HCT116 (cell line): ENCODE data around the gene TSPAN16. TPM values are rescaled to one million over a fixed set of nuclear protein-coding genes. Genes with fewer than 3 reads are reported as not detected.

Experiments
- ATAC-seq: fragments of 200-7000 bp; cut with Tn5 transposase; 2 replicates; pipeline ENCODE4 v1.9.1; 2020; ENCODE audit warnings: mild to moderate bottlenecking, moderate library complexity
- BruUV-seq: library from RNA; stranded (reverse); fragments of 400-500 nt; replicated peaks from 2 replicates; lab custom pipeline; 2021; lab: Mats Ljungman, UMichigan
- CTCF ChIA-PET: fragments of 300-600 bp; sonication (Branson Sonifier 250); formaldehyde crosslinking; loops from one replicate; lab custom pipeline; 2021; ENCODE audit warnings: antibody characterized with exemption; lab: Charles Lee
- POLR2A ChIA-PET: fragments of 300-600, 350-600 bp; sonication (Branson Sonifier 250); formaldehyde crosslinking; loops from one replicate; lab custom pipeline; 2021; ENCODE audit warnings: antibody characterized with exemption; lab: Charles Lee
- RAD21 ChIA-PET, 2 experiments: fragments of 300-600 bp; sonication (Branson Sonifier 250); formaldehyde crosslinking; loops; one replicate each; lab custom pipeline; 2023; ENCODE audit warnings: low total read pairs in 2 of 2; ENCODE audit not compliant: uncharacterized antibody in 2 of 2, unreplicated experiment in 2 of 2, low non-redundant PET in 1 of 2; lab: Charles Lee
- DNase-seq: peaks from one replicate; pipeline ENCODE4 v3.0.0-alpha.2; 2010; ENCODE audit warnings: low read depth, low spot score
- H2AFZ ChIP-seq: fragments of 200-600 bp; shearing (Covaris generic), sonication (generic); 2 replicates; pipeline ENCODE4 v1.6.1; 2017; ENCODE audit warnings: low read depth, mixed run types, mixed read lengths, antibody characterized with exemption, low read length; ENCODE audit not compliant: poor library complexity, severe bottlenecking
- H3K27ac ChIP-seq: 2 replicates; pipeline ENCODE4 v1.5.1; 2012; ENCODE audit warnings: low read depth, low read length
- H3K27me3 ChIP-seq: fragments of 200-600 bp; sonication (generic); 2 replicates; pipeline ENCODE4 v1.6.1; 2016; ENCODE audit warnings: mixed run types, low read length, mixed read lengths; ENCODE audit not compliant: insufficient read depth
- H3K36me3 ChIP-seq, 2 experiments: fragments of 200-500 bp in 1 of 2; fragments of 200-600 bp in 1 of 2; sonication (Bioruptor generic) in 1 of 2; sonication (generic) in 1 of 2; 2 replicates each; pipeline versions ENCODE4 v1.5.1 to v1.6.1; 2014 to 2016; ENCODE audit warnings: low read length in 2 of 2, inconsistent platforms in 1 of 2, mixed read lengths in 1 of 2, mixed run types in 1 of 2; ENCODE audit not compliant: insufficient read depth in 2 of 2, control insufficient read depth in 1 of 2
- H3K4me1 ChIP-seq, 2 experiments: fragments of 200-600 bp in 1 of 2; sonication (generic) in 1 of 2; 2 replicates each; pipeline versions ENCODE4 v1.5.1 to v1.6.1; 2012 to 2017; ENCODE audit warnings: low read length in 2 of 2, inconsistent platforms in 1 of 2, mild to moderate bottlenecking in 1 of 2, mixed read lengths in 1 of 2, mixed run types in 1 of 2, moderate library complexity in 1 of 2; ENCODE audit not compliant: insufficient read depth in 2 of 2, control insufficient read depth in 1 of 2
- H3K4me2 ChIP-seq: fragments of 200-600 bp; sonication (generic); 2 replicates; pipeline ENCODE4 v1.6.1; 2017; ENCODE audit warnings: mixed run types, low read length, mixed read lengths
- H3K4me3 ChIP-seq, 2 experiments: fragments of 200-600 bp in 1 of 2; sonication (generic) in 1 of 2; replicated peaks in 1 of 2; 2 replicates each; pipeline ENCODE4 v1.5.1; 2011 to 2016; ENCODE audit warnings: low read length in 2 of 2, control low read depth in 1 of 2, low read depth in 1 of 2, mild to moderate bottlenecking in 1 of 2, mixed read lengths in 1 of 2, mixed run types in 1 of 2
- H3K79me2 ChIP-seq: fragments of 200-600 bp; sonication (generic); 2 replicates; pipeline ENCODE4 v1.6.1; 2017; ENCODE audit warnings: mild to moderate bottlenecking, mixed run types, low read length, moderate library complexity, mixed read lengths; ENCODE audit not compliant: insufficient read depth
- H3K9ac ChIP-seq: fragments of 200-600 bp; sonication (generic); 2 replicates; pipeline ENCODE4 v1.6.1; 2016; ENCODE audit warnings: low read length, mixed read lengths
- H3K9me2 ChIP-seq: fragments of 200-600 bp; sonication (generic), shearing (Covaris generic); 2 replicates; pipeline ENCODE4 v1.6.1; 2017; ENCODE audit warnings: mixed run types, mild to moderate bottlenecking, moderate library complexity; ENCODE audit not compliant: insufficient read depth
- H3K9me3 ChIP-seq, 2 experiments: fragments of 200-500 bp in 1 of 2; fragments of 200-600 bp in 1 of 2; sonication (Bioruptor generic) in 1 of 2; sonication (generic) in 1 of 2; 2 replicates each; pipeline ENCODE4 v1.6.1; 2014 to 2017; ENCODE audit warnings: low read length in 2 of 2, mixed read lengths in 2 of 2, inconsistent platforms in 1 of 2, low read depth in 1 of 2, mild to moderate bottlenecking in 1 of 2, mixed run types in 1 of 2, moderate library complexity in 1 of 2; ENCODE audit not compliant: control insufficient read depth in 1 of 2, insufficient read depth in 1 of 2
- H4K20me1 ChIP-seq: fragments of 200-600 bp; sonication (generic), shearing (Covaris generic); 2 replicates; pipeline ENCODE4 v1.6.1; 2017; ENCODE audit warnings: mixed run types, mild to moderate bottlenecking, moderate library complexity; ENCODE audit not compliant: insufficient read depth
- ATF3 ChIP-seq: IDR thresholded peaks from 2 replicates; pipeline ENCODE4 v1.6.1; 2012
- CEBPB ChIP-seq: IDR thresholded peaks from 2 replicates; pipeline ENCODE4 v1.6.1; 2012; ENCODE audit warnings: low read depth
- EGR1 ChIP-seq: IDR thresholded peaks from 2 replicates; pipeline ENCODE4 v1.6.1; 2012; ENCODE audit warnings: low read depth
- ELF1 ChIP-seq: IDR thresholded peaks from 2 replicates; pipeline ENCODE4 v1.6.1; 2012; ENCODE audit warnings: low read depth, borderline replicate concordance
- EZH2 ChIP-seq: fragments of 200-600 bp; sonication (generic); IDR thresholded peaks from 2 replicates; pipeline ENCODE4 v1.6.1; 2017; ENCODE audit warnings: antibody characterized with exemption, mixed run types
- EZH2phosphoT487 ChIP-seq: fragments of 200-600 bp; IDR thresholded peaks from 2 replicates; pipeline ENCODE4 v1.6.1; 2018; ENCODE audit warnings: antibody characterized with exemption, borderline replicate concordance
- JUND ChIP-seq: IDR thresholded peaks from 2 replicates; pipeline ENCODE4 v1.6.1; 2012
- MAX ChIP-seq: IDR thresholded peaks from 2 replicates; pipeline ENCODE4 v1.6.1; 2012
- POLR2A ChIP-seq: IDR thresholded peaks from 2 replicates; pipeline ENCODE4 v1.7.0; 2011; ENCODE audit warnings: borderline replicate concordance; ENCODE audit not compliant: insufficient read depth, insufficient read length; ENCODE audit errors: extremely low read depth
- POLR2AphosphoS5 ChIP-seq: IDR thresholded peaks from 2 replicates; pipeline ENCODE4 v1.6.1; 2011; ENCODE audit warnings: mild to moderate bottlenecking, low read depth, low read length, moderate library complexity
- SIN3A ChIP-seq: IDR thresholded peaks from 2 replicates; pipeline ENCODE4 v1.6.1; 2012; ENCODE audit warnings: low read depth
- SRF ChIP-seq: IDR thresholded peaks from 2 replicates; pipeline ENCODE4 v1.6.1; 2012; ENCODE audit warnings: low read depth
- TCF7L2 ChIP-seq: IDR thresholded peaks from 2 replicates; pipeline ENCODE4 v1.7.0; 2011; ENCODE audit warnings: borderline replicate concordance, inconsistent platforms; ENCODE audit not compliant: insufficient read depth, insufficient read length; ENCODE audit errors: extremely low read depth
- YY1 ChIP-seq: IDR thresholded peaks from 2 replicates; pipeline ENCODE4 v1.6.1; 2011; ENCODE audit warnings: low read length, low read depth, moderate library complexity, mild to moderate bottlenecking; ENCODE audit not compliant: insufficient replicate concordance; ENCODE audit errors: extremely low read depth
- ZFX ChIP-seq: fragments of 450-650 bp; IDR thresholded peaks from 2 replicates; pipeline ENCODE4 v1.6.1; 2017
- intact Hi-C: fragments of 100-400 bp; cut with micrococcal nuclease; formaldehyde crosslinking; loops from 2 replicates; pipeline ENCODE4 v1.10.0; 2022
- total RNA-seq: library from RNA; stranded (reverse); gene quantifications from one replicate; pipeline ENCODE4 v1.2.1, GENCODE V29; 2021; ENCODE audit not compliant: unreplicated experiment
- TF ChIP-seq, protein P1 (sequence below): IDR thresholded peaks from 2 replicates; pipeline ENCODE4 v1.6.1; 2012; ENCODE audit warnings: low read depth
- TF ChIP-seq, protein P2 (sequence below): IDR thresholded peaks from 2 replicates; pipeline ENCODE4 v1.6.1; 2011; ENCODE audit warnings: mild to moderate bottlenecking, low read length, moderate library complexity; ENCODE audit not compliant: insufficient replicate concordance; ENCODE audit errors: extremely low read depth
- TF ChIP-seq, protein P3 (sequence below), 3 experiments: fragments of 200-600 bp in 1 of 3; sonication (generic) in 1 of 3; IDR thresholded peaks in 2 of 3; conservative IDR thresholded peaks in 1 of 3; 2 replicates each; pipeline ENCODE4 v1.5.1; 2012 to 2017; ENCODE audit warnings: low read depth in 2 of 3, low read length in 2 of 3, antibody characterized with exemption in 1 of 3, borderline replicate concordance in 1 of 3, control low read depth in 1 of 3, mild to moderate bottlenecking in 1 of 3, mixed read lengths in 1 of 3, mixed run types in 1 of 3, moderate library complexity in 1 of 3; ENCODE audit not compliant: insufficient read depth in 1 of 3

The TSPAN16 gene
- total RNA-seq, 1 experiment from 2014 or later: not detected

DNA sequence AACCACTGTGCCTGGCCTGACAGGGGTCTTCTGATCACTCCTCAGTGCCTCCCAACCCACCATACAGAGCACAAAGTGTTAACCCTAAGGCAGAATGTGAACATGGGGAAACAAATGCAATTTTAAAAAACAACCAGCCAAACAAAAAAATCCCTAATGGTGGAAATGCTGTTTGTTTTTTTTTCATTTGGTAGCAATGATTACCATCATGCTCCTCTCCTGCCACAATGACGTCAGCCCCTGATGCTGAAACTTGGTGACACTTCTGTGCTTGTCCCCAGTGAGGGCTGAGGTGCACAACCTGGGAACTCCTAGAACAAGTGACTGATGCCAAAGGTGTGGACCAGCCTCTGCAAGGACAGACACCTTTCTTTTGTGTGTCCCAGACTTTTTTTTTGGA, 4.0 kb upstream of the TSPAN16 start:
- RAD21 ChIA-PET: no interaction called here
- TF ChIP-seq, protein P1, sequence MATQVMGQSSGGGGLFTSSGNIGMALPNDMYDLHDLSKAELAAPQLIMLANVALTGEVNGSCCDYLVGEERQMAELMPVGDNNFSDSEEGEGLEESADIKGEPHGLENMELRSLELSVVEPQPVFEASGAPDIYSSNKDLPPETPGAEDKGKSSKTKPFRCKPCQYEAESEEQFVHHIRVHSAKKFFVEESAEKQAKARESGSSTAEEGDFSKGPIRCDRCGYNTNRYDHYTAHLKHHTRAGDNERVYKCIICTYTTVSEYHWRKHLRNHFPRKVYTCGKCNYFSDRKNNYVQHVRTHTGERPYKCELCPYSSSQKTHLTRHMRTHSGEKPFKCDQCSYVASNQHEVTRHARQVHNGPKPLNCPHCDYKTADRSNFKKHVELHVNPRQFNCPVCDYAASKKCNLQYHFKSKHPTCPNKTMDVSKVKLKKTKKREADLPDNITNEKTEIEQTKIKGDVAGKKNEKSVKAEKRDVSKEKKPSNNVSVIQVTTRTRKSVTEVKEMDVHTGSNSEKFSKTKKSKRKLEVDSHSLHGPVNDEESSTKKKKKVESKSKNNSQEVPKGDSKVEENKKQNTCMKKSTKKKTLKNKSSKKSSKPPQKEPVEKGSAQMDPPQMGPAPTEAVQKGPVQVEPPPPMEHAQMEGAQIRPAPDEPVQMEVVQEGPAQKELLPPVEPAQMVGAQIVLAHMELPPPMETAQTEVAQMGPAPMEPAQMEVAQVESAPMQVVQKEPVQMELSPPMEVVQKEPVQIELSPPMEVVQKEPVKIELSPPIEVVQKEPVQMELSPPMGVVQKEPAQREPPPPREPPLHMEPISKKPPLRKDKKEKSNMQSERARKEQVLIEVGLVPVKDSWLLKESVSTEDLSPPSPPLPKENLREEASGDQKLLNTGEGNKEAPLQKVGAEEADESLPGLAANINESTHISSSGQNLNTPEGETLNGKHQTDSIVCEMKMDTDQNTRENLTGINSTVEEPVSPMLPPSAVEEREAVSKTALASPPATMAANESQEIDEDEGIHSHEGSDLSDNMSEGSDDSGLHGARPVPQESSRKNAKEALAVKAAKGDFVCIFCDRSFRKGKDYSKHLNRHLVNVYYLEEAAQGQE: no peak
- TF ChIP-seq MAX (no peak), YY1 (no peak), JUND (no peak), ATF3 (no peak), CEBPB (no peak), SIN3A (no peak), POLR2AphosphoS5 (no peak), EZH2phosphoT487 (no peak), POLR2A (no peak), TCF7L2 (no peak), ZFX (no peak), EZH2 (no peak), SRF (no peak), EGR1 (no peak), ELF1 (no peak)
- TF ChIP-seq, protein P2, sequence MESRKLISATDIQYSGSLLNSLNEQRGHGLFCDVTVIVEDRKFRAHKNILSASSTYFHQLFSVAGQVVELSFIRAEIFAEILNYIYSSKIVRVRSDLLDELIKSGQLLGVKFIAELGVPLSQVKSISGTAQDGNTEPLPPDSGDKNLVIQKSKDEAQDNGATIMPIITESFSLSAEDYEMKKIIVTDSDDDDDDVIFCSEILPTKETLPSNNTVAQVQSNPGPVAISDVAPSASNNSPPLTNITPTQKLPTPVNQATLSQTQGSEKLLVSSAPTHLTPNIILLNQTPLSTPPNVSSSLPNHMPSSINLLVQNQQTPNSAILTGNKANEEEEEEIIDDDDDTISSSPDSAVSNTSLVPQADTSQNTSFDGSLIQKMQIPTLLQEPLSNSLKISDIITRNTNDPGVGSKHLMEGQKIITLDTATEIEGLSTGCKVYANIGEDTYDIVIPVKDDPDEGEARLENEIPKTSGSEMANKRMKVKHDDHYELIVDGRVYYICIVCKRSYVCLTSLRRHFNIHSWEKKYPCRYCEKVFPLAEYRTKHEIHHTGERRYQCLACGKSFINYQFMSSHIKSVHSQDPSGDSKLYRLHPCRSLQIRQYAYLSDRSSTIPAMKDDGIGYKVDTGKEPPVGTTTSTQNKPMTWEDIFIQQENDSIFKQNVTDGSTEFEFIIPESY: no peak
- TF ChIP-seq, protein P3, sequence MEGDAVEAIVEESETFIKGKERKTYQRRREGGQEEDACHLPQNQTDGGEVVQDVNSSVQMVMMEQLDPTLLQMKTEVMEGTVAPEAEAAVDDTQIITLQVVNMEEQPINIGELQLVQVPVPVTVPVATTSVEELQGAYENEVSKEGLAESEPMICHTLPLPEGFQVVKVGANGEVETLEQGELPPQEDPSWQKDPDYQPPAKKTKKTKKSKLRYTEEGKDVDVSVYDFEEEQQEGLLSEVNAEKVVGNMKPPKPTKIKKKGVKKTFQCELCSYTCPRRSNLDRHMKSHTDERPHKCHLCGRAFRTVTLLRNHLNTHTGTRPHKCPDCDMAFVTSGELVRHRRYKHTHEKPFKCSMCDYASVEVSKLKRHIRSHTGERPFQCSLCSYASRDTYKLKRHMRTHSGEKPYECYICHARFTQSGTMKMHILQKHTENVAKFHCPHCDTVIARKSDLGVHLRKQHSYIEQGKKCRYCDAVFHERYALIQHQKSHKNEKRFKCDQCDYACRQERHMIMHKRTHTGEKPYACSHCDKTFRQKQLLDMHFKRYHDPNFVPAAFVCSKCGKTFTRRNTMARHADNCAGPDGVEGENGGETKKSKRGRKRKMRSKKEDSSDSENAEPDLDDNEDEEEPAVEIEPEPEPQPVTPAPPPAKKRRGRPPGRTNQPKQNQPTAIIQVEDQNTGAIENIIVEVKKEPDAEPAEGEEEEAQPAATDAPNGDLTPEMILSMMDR (IDR thresholded peaks at IDR 0.05 in 2 of 3, conservative IDR thresholded peaks at IDR 0.05 in 1 of 3; ENCODE audit: borderline replicate concordance in 1 of 3, insufficient read depth in 1 of 3, low read depth in 2 of 3, low read length in 2 of 3): no peak

More for the DNA sequence above, 4.0 kb upstream of the TSPAN16 start:
- no peak for DNase-seq
- Histone ChIP-seq H3K27ac (no peak overlapping the region), H4K20me1 (no peaks in the 10 kb centered on the region), H3K27me3 (no peaks in the 10 kb centered on the region), H3K4me3 (no peak overlapping the region), H3K9me3 (no peaks in the 10 kb centered on the region), H3K9ac (no peak overlapping the region), H2AFZ (no peak overlapping the region), H3K4me1 (peaks cover 16 to 28% of the 10 kb centered on the region in 2 experiments), H3K36me3 (no peaks in the 10 kb centered on the region), H3K4me2 (no peak overlapping the region), H3K79me2 (no peaks in the 10 kb centered on the region), H3K9me2 (no peaks in the 10 kb centered on the region)
- ChIA-PET CTCF (interaction anchor here (0.6 kb wide), 1 partner anchor 48 kb away, joined by 4 read pairs; no protein-coding TSS in a partner anchor), POLR2A (no interaction called here)
- intact Hi-C loops: loop anchor here (5.0 kb wide), 2 partner anchors 90 to 145 kb away; partner anchors contain the start of genes EPOR, ODAD3 and PRKCSH
- no TSS peak for BruUV-seq
- ATAC-seq: no peak
